Neural cell (in vitro differentiated cells): Measurements from ENCODE around the gene PSPN. TPM values are rescaled to one million over a fixed set of nuclear protein-coding genes. Genes with fewer than 3 reads are reported as not detected.

ENCODE experiments used
- H2AFZ ChIP-seq: fragments of 200-600, 300-800 bp; sonication (generic), shearing (Covaris generic); 2 replicates; pipeline ENCODE4 v1.6.0; 2014; ENCODE audit warnings: low read depth, mild to moderate bottlenecking, antibody characterized with exemption, low read length, moderate library complexity
- H3F3A ChIP-seq: fragments of 200-600 bp; shearing (Covaris generic); 2 replicates; pipeline ENCODE4 v1.6.1; 2016; ENCODE audit warnings: mild to moderate bottlenecking, moderate library complexity, mixed read lengths, antibody characterized with exemption, low read length; ENCODE audit not compliant: insufficient read depth, poor library complexity, severe bottlenecking
- H3K27ac ChIP-seq: fragments of 200-600, 300-800 bp; sonication (generic), shearing (Covaris generic); 2 replicates; pipeline ENCODE4 v1.5.1; 2014; ENCODE audit warnings: mild to moderate bottlenecking, low read length, moderate library complexity
- H3K27me3 ChIP-seq: fragments of 300-800, 200-600 bp; sonication (generic), shearing (Covaris generic); 2 replicates; pipeline ENCODE4 v1.6.0; 2014; ENCODE audit warnings: mild to moderate bottlenecking, low read depth, low read length, moderate library complexity; ENCODE audit not compliant: insufficient read depth
- H3K36me3 ChIP-seq: fragments of 300-800, 200-600 bp; sonication (generic), shearing (Covaris generic); 2 replicates; pipeline ENCODE4 v1.5.1; 2014; ENCODE audit warnings: mild to moderate bottlenecking, antibody characterized with exemption, low read length, moderate library complexity; ENCODE audit not compliant: insufficient read depth
- H3K4me2 ChIP-seq: fragments of 300-800, 200-600 bp; sonication (generic), shearing (Covaris generic); 2 replicates; pipeline ENCODE4 v1.6.0; 2014; ENCODE audit warnings: mild to moderate bottlenecking, low read length
- H3K4me3 ChIP-seq: fragments of 300-800, 200-600 bp; sonication (generic), shearing (Covaris generic); 2 replicates; pipeline ENCODE4 v1.5.1; 2014; ENCODE audit warnings: mild to moderate bottlenecking, low read length, moderate library complexity
- H3K79me2 ChIP-seq: fragments of 200-600 bp; shearing (Covaris generic); replicated peaks from 2 replicates; pipeline ENCODE4 v1.6.0; 2014; ENCODE audit warnings: mild to moderate bottlenecking, low read length, moderate library complexity; ENCODE audit not compliant: insufficient read depth
- H3K9ac ChIP-seq: fragments of 300-800, 200-600 bp; sonication (generic), shearing (Covaris generic); 2 replicates; pipeline ENCODE4 v1.6.1; 2016; ENCODE audit warnings: mild to moderate bottlenecking, low read length, mixed read lengths
- H3K9me2 ChIP-seq: fragments of 200-600 bp; shearing (Covaris generic); 2 replicates; pipeline ENCODE4 v1.6.1; 2016; ENCODE audit warnings: mild to moderate bottlenecking, low read length, mixed read lengths; ENCODE audit not compliant: insufficient read depth
- H3K9me3 ChIP-seq: fragments of 200-600, 300-800 bp; sonication (generic), shearing (Covaris generic); 2 replicates; pipeline ENCODE4 v1.6.1; 2016; ENCODE audit warnings: mild to moderate bottlenecking, mixed run types, low read length, moderate library complexity, mixed read lengths
- H4K20me1 ChIP-seq: fragments of 200-600 bp; shearing (Covaris generic); 2 replicates; pipeline ENCODE4 v1.6.1; 2016; ENCODE audit warnings: mild to moderate bottlenecking, mixed run types; ENCODE audit not compliant: insufficient read depth
- EP300 ChIP-seq: fragments of 450-650 bp; conservative IDR thresholded peaks from 2 replicates; pipeline ENCODE4 v1.6.1; 2014; ENCODE audit warnings: antibody characterized with exemption, mild to moderate bottlenecking, moderate library complexity; ENCODE audit not compliant: poor library complexity, severe bottlenecking
- EZH2 ChIP-seq: fragments of 200-600, 300-800 bp; shearing (Covaris generic), sonication (generic); IDR thresholded peaks from 2 replicates; pipeline ENCODE4 v1.6.1; 2014; ENCODE audit warnings: antibody characterized with exemption, low read length, borderline replicate concordance, mild to moderate bottlenecking; ENCODE audit not compliant: insufficient read depth, poor library complexity, severe bottlenecking
- MXI1 ChIP-seq: fragments of 450-650 bp; conservative IDR thresholded peaks from 2 replicates; pipeline ENCODE4 v1.6.1; 2014; ENCODE audit warnings: antibody characterized with exemption, mild to moderate bottlenecking; ENCODE audit not compliant: poor library complexity, severe bottlenecking
- POLR2AphosphoS5 ChIP-seq: IDR thresholded peaks from 2 replicates; pipeline ENCODE4 v1.6.1; 2012
- RAD21 ChIP-seq: fragments of 450-650 bp; conservative IDR thresholded peaks from 2 replicates; pipeline ENCODE4 v1.6.1; 2014; ENCODE audit warnings: antibody characterized with exemption, mild to moderate bottlenecking, moderate library complexity
- SMC3 ChIP-seq: fragments of 450-650 bp; conservative IDR thresholded peaks from 2 replicates; pipeline ENCODE4 v1.6.1; 2014; ENCODE audit warnings: antibody characterized with exemption, mild to moderate bottlenecking, moderate library complexity; ENCODE audit not compliant: poor library complexity
- TAF1 ChIP-seq: IDR thresholded peaks from 2 replicates; pipeline ENCODE4 v1.6.1; 2012; ENCODE audit warnings: low read depth
- polyA plus RNA-seq: library from polyadenylated mRNA; depleted of rRNA; stranded (reverse); fragments of >200 nt; gene quantifications from 2 replicates; pipeline ENCODE4 v1.2.3, GENCODE V29; 2014
- TF ChIP-seq, protein P1 (sequence below): fragments of 450-650 bp; IDR thresholded peaks from 2 replicates; pipeline ENCODE4 v1.5.1; 2014; ENCODE audit warnings: antibody characterized with exemption, mild to moderate bottlenecking, moderate library complexity; ENCODE audit not compliant: poor library complexity, severe bottlenecking
- TF ChIP-seq, protein P2 (sequence below): IDR thresholded peaks from 2 replicates; pipeline ENCODE4 v1.6.1; 2012; ENCODE audit warnings: borderline replicate concordance

Gene PSPN
- polyA plus RNA-seq, 1 donor from 2014 or later: 1.5 TPM

DNA sequence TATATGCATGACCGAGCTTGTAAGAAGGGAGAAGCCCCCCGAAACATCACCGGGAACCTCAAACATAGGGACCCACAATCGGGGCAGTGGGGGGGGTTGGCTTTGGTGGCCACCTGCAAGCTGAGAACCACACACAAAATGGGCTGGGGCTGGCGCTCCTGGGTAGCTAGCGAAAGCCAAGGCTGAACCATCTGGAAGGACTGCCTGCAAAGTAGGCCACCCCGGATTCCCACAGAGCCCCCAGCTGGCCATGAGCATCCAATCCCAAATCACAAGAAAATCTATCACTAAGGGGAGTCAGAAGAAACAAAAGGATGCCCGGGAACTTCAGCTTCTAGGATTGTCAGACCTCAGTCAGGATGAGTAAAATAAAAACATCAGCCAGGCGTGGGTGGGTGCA lies 2.8 kb upstream of the PSPN start:
- Histone ChIP-seq H3K9me3 (peaks cover 7% of the 10 kb centered on the region), H3K4me2 (no peak overlapping the region)
- no peak for TF ChIP-seq EZH2
- TF ChIP-seq EP300: no peak
- no peak for TF ChIP-seq RAD21
- TF ChIP-seq POLR2AphosphoS5: no peak
- TF ChIP-seq, protein P1, sequence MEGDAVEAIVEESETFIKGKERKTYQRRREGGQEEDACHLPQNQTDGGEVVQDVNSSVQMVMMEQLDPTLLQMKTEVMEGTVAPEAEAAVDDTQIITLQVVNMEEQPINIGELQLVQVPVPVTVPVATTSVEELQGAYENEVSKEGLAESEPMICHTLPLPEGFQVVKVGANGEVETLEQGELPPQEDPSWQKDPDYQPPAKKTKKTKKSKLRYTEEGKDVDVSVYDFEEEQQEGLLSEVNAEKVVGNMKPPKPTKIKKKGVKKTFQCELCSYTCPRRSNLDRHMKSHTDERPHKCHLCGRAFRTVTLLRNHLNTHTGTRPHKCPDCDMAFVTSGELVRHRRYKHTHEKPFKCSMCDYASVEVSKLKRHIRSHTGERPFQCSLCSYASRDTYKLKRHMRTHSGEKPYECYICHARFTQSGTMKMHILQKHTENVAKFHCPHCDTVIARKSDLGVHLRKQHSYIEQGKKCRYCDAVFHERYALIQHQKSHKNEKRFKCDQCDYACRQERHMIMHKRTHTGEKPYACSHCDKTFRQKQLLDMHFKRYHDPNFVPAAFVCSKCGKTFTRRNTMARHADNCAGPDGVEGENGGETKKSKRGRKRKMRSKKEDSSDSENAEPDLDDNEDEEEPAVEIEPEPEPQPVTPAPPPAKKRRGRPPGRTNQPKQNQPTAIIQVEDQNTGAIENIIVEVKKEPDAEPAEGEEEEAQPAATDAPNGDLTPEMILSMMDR: no peak
- TF ChIP-seq SMC3: no peak
- TF ChIP-seq, protein P2, sequence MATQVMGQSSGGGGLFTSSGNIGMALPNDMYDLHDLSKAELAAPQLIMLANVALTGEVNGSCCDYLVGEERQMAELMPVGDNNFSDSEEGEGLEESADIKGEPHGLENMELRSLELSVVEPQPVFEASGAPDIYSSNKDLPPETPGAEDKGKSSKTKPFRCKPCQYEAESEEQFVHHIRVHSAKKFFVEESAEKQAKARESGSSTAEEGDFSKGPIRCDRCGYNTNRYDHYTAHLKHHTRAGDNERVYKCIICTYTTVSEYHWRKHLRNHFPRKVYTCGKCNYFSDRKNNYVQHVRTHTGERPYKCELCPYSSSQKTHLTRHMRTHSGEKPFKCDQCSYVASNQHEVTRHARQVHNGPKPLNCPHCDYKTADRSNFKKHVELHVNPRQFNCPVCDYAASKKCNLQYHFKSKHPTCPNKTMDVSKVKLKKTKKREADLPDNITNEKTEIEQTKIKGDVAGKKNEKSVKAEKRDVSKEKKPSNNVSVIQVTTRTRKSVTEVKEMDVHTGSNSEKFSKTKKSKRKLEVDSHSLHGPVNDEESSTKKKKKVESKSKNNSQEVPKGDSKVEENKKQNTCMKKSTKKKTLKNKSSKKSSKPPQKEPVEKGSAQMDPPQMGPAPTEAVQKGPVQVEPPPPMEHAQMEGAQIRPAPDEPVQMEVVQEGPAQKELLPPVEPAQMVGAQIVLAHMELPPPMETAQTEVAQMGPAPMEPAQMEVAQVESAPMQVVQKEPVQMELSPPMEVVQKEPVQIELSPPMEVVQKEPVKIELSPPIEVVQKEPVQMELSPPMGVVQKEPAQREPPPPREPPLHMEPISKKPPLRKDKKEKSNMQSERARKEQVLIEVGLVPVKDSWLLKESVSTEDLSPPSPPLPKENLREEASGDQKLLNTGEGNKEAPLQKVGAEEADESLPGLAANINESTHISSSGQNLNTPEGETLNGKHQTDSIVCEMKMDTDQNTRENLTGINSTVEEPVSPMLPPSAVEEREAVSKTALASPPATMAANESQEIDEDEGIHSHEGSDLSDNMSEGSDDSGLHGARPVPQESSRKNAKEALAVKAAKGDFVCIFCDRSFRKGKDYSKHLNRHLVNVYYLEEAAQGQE: no peak
- TF ChIP-seq MXI1: no peak
- no peak for TF ChIP-seq TAF1

GRCh38 chr19:6378041-6378440 lies 2.3 kb upstream of the PSPN start:
- TF ChIP-seq TAF1 (no peak), EP300 (no peak), POLR2AphosphoS5 (no peak), MXI1 (no peak), SMC3 (no peak), EZH2 (no peak), RAD21 (no peak)
- TF ChIP-seq, protein P2: no peak
- TF ChIP-seq, protein P1: no peak
- H3K36me3 ChIP-seq: peaks cover 11% of the 10 kb centered on the region

More for the DNA sequence above, 2.8 kb upstream of the PSPN start:
- Histone ChIP-seq H3K27me3 (no peaks in the 10 kb centered on the region), H4K20me1 (no peaks in the 10 kb centered on the region), H3K9me2 (no peaks in the 10 kb centered on the region), H3K79me2 (no peaks in the 10 kb centered on the region), H3K9ac (no peak overlapping the region), H3K27ac (no peak overlapping the region), H3K4me3 (no peak overlapping the region), H3F3A (no peaks in the 10 kb centered on the region), H3K36me3 (peaks cover 11% of the 10 kb centered on the region), H2AFZ (no peak overlapping the region)

More at GRCh38 chr19:6378041-6378440, 2.3 kb upstream of the PSPN start:
- H3K9me3 ChIP-seq: peaks cover 7% of the 10 kb centered on the region
- no peak overlapping the region for H3K4me3 ChIP-seq
- H3K27ac ChIP-seq: no peak overlapping the region
- H3K4me2 ChIP-seq: no peak overlapping the region
- no peaks in the 10 kb centered on the region for H3K27me3 ChIP-seq
- no peak overlapping the region for H2AFZ ChIP-seq
- H4K20me1 ChIP-seq: no peaks in the 10 kb centered on the region
- H3K9me2 ChIP-seq: no peaks in the 10 kb centered on the region
- H3F3A ChIP-seq: no peaks in the 10 kb centered on the region
- H3K9ac ChIP-seq: no peak overlapping the region
- H3K79me2 ChIP-seq: no peaks in the 10 kb centered on the region
